ENCODE data around the gene FAM216A. TPM values are rescaled to one million over a fixed set of nuclear protein-coding genes. Genes with fewer than 3 reads are reported as not detected.
"Not testable (repeated sequence)": the region's sequence is repeated elsewhere in the genome, so short reads cannot be mapped to it uniquely, and the experiment has no call there.

The FAM216A gene
- total and polyA plus RNA-seq, 5 donors from 2014 or later, result 3.1 to 9.8 (median 4.3) TPM

DNA sequence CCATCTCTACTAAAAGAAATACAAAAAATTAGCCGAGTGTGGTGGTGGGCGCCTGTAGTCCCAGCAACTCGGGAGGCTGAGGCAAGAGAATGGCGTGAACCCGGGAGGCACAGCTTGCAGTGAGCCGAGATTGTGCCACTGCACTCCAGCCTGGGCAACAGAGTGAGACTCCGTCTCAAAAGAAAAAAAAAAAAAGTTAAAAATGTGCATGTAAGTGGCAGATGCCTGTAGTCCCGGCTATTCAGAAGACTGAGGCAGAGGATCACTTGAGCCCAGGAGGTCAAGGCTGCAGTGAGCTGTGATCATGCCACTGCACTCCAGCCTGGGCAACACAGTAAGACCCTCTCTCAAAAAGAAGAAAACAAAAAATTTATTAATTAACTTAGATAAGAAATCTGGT is 49.4 kb downstream of the FAM216A start:
- not testable (repeated sequence) for H3K27me3 ChIP-seq (ENCODE audit: control insufficient read depth, insufficient read depth, low read length); H3K4me3 ChIP-seq (ENCODE audit: low read depth, low read length); H3K36me3 Mint-ChIP-seq; H3K27me3 Mint-ChIP-seq; H3K9me3 ChIP-seq (ENCODE audit: control insufficient read depth in 2 of 2, low read length in 2 of 2); H3K27ac Mint-ChIP-seq; H3K36me3 ChIP-seq (ENCODE audit: control insufficient read depth, insufficient read depth, low read length); DNase-seq; H3K27ac ChIP-seq (ENCODE audit: insufficient read depth, low read length, poor library complexity, severe bottlenecking); ATAC-seq (ENCODE audit: low read depth in 2 of 2); H3K4me3 Mint-ChIP-seq; H3K9me3 Mint-ChIP-seq
- peaks cover 12% of the 10 kb centered on the region for H3K4me1 ChIP-seq (ENCODE audit: control insufficient read depth, insufficient read depth, low read length, poor library complexity, severe bottlenecking)
- H3K4me1 Mint-ChIP-seq, result peaks cover 2 to 16% (median 12%) of the 10 kb centered on the region in 4 donors

DNA sequence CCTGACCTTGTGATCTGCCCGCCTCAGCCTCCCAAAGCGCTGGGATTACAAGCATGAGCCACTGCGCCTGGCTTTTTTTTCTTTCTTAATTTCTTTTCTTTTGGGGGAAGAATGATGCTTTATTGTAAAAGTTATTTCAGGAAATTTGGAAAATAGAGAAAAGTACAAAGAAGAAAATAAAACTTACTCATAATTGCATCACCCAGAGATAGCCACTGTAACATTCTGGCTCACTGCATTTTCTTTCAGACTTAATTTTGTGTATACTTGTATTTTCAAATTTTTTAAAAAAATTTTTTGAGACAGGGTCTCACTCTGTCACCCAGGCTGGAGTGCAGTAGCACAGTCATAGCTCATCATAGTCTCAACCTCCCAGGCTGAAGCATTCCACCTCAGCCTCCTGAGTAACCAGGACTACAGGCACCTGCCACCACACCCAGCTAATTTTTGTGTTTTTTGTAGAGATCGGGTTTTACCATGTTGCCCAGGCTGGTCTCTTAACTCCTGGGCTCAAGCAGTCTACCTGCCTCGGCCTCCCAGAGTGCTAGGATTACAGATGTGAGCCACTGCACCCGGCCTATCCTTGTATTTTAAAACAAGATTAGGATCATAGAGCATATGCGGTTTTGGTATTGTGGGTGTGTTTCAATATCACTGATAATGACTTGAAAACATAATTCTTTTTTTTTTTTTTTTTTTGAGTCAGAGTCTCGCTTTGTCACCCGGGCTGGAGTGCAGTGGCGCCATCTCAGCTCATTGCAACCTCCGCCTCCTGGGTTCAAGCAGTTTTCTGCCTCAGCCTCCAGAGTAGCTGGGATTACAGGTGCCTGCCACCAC is 52.4 kb downstream of the FAM216A start:
- peak in 2 of 3 donors; percentile 12 to 24 for DNase-seq
- H3K27me3 ChIP-seq (ENCODE audit: control insufficient read depth, insufficient read depth, low read length); H3K9me3 Mint-ChIP-seq; H3K36me3 ChIP-seq (ENCODE audit: control insufficient read depth, insufficient read depth, low read length); H3K27me3 Mint-ChIP-seq; H3K9me3 ChIP-seq (ENCODE audit: control insufficient read depth in 2 of 2, low read length in 2 of 2); H3K36me3 Mint-ChIP-seq; H3K4me3 ChIP-seq (ENCODE audit: low read depth, low read length); H3K4me3 Mint-ChIP-seq; H3K27ac ChIP-seq (ENCODE audit: insufficient read depth, low read length, poor library complexity, severe bottlenecking): not testable (repeated sequence)
- H3K4me1 Mint-ChIP-seq, result peaks cover 2 to 12% (median 9%) of the 10 kb centered on the region in 4 donors
- H3K4me1 ChIP-seq (ENCODE audit: control insufficient read depth, insufficient read depth, low read length, poor library complexity, severe bottlenecking), result peaks cover 12% of the 10 kb centered on the region
- H3K27ac Mint-ChIP-seq, result peak overlapping the region in 1 of 3 donors; percentile 5
- ATAC-seq (ENCODE audit: low read depth in 2 of 2), result peak; percentile 5 to 25

DNA sequence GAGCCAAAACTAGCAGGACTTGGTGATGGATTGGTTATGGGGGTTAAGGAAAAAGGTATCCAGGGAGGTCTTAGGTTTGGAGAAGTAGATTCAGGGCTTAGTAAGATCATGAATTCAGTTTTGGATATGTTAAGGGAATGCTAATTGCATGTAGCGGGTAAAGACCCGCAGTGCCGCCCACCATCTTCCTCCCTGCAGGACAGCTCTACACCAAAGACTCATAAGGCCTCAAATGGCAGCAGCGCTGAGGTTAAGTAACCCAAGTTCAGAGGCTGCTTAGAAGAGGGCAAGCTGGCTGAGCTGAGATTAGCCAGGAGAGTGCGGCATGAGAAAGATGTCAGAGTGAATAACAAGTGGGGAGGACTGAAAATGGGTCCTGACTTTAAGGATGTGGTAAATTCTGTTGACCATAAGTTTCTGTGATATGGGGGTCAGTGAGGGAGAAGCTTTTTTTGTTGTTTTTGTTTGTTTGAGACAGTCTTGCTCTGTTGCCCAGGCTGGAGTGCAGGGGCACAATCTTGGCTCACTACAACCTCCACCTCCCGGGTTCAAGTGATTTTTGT is 59.7 kb downstream of the FAM216A start:
- Mint-ChIP-seq H3K36me3 (peaks cover 19% of the 10 kb centered on the region), H3K9me3 (no peaks in the 10 kb centered on the region), H3K4me1 (peaks cover 8 to 27% (median 21%) of the 10 kb centered on the region in 4 donors), H3K27me3 (no peaks in the 10 kb centered on the region), H3K27ac (peak overlapping the region in 2 of 3 donors; percentile 29 to 73), H3K4me3 (no peak overlapping the region)
- H3K27me3 ChIP-seq (ENCODE audit: control insufficient read depth, insufficient read depth, low read length), result no peaks in the 10 kb centered on the region
- H3K9me3 ChIP-seq (ENCODE audit: control insufficient read depth in 2 of 2, low read length in 2 of 2), result no peaks in the 10 kb centered on the region
- DNase-seq (no peak), ATAC-seq (ENCODE audit: low read depth in 2 of 2) (no peak)
- H3K36me3 ChIP-seq (ENCODE audit: control insufficient read depth, insufficient read depth, low read length), result peaks cover 3% of the 10 kb centered on the region
- no peak overlapping the region for H3K4me3 ChIP-seq (ENCODE audit: low read depth, low read length)
- H3K27ac ChIP-seq (ENCODE audit: insufficient read depth, low read length, poor library complexity, severe bottlenecking), result no peak overlapping the region
- H3K4me1 ChIP-seq (ENCODE audit: control insufficient read depth, insufficient read depth, low read length, poor library complexity, severe bottlenecking), result no peaks in the 10 kb centered on the region

- Histone ChIP-seq H3K36me3 (ENCODE audit: control insufficient read depth, insufficient read depth, low read length) (peaks cover 11% of the 10 kb centered on the region), H3K27me3 (ENCODE audit: control insufficient read depth, insufficient read depth, low read length) (no peaks in the 10 kb centered on the region), H3K4me3 (ENCODE audit: low read depth, low read length) (no peak overlapping the region), H3K4me1 (ENCODE audit: control insufficient read depth, insufficient read depth, low read length, poor library complexity, severe bottlenecking) (no peaks in the 10 kb centered on the region), H3K27ac (ENCODE audit: insufficient read depth, low read length, poor library complexity, severe bottlenecking) (no peak overlapping the region), H3K9me3 (ENCODE audit: control insufficient read depth in 2 of 2, low read length in 2 of 2) (no peaks in the 10 kb centered on the region)
- Mint-ChIP-seq H3K27me3 (no peaks in the 10 kb centered on the region), H3K27ac (peak overlapping the region in 1 of 3 donors; percentile 63), H3K4me3 (no peak overlapping the region), H3K4me1 (peaks cover 8 to 28% (median 26%) of the 10 kb centered on the region in 4 donors), H3K9me3 (no peaks in the 10 kb centered on the region), H3K36me3 (peaks cover 23% of the 10 kb centered on the region)
- DNase-seq (no peak), ATAC-seq (ENCODE audit: low read depth in 2 of 2) (no peak)
Observed at GRCh38 chr12:110530511-110530910, 61.9 kb downstream of the FAM216A start.

GRCh38 chr12:110531741-110532333 is 63.2 kb downstream of the FAM216A start:
- Mint-ChIP-seq H3K27me3 (no peaks in the 10 kb centered on the region), H3K4me1 (peaks cover 8 to 28% (median 27%) of the 10 kb centered on the region in 4 donors), H3K36me3 (peaks cover 35% of the 10 kb centered on the region), H3K9me3 (no peaks in the 10 kb centered on the region), H3K27ac (peak overlapping the region; percentile 14 to 74 (median 73)), H3K4me3 (peak overlapping the region in 1 of 4 donors; percentile 5)
- H3K9me3 ChIP-seq (ENCODE audit: control insufficient read depth in 2 of 2, low read length in 2 of 2), result no peaks in the 10 kb centered on the region
- no peaks in the 10 kb centered on the region for H3K27me3 ChIP-seq (ENCODE audit: control insufficient read depth, insufficient read depth, low read length)
- no peaks in the 10 kb centered on the region for H3K4me1 ChIP-seq (ENCODE audit: control insufficient read depth, insufficient read depth, low read length, poor library complexity, severe bottlenecking)
- DNase-seq (peak in 2 of 3 donors; percentile 4 to 48), ATAC-seq (ENCODE audit: low read depth in 2 of 2) (peak in 1 of 2 donors; percentile 39)
- no peak overlapping the region for H3K27ac ChIP-seq (ENCODE audit: insufficient read depth, low read length, poor library complexity, severe bottlenecking)
- peaks cover 25% of the 10 kb centered on the region for H3K36me3 ChIP-seq (ENCODE audit: control insufficient read depth, insufficient read depth, low read length)
- no peak overlapping the region for H3K4me3 ChIP-seq (ENCODE audit: low read depth, low read length)

DNA sequence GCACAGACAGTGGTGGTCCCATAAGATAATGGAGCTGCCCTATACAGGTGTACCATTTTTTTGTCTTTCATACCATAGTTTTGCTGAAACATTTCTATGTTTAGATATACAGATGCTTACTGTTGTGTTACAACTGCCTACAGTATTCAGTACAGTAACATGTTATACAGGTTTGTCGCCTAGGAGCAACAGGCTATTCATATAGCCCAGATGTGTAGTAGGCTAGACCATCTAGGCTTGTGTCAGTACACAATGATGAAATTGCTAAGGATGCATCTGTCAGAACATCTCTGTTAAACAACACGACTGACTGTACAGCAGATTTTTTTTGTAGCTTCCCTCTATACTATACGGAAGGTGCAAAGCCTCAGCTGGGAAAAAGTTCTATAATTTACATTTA is 64.0 kb downstream of the FAM216A start:
- Histone ChIP-seq H3K4me3 (ENCODE audit: low read depth, low read length) (no peak overlapping the region), H3K9me3 (ENCODE audit: control insufficient read depth in 2 of 2, low read length in 2 of 2) (no peaks in the 10 kb centered on the region), H3K36me3 (ENCODE audit: control insufficient read depth, insufficient read depth, low read length) (peaks cover 33% of the 10 kb centered on the region), H3K4me1 (ENCODE audit: control insufficient read depth, insufficient read depth, low read length, poor library complexity, severe bottlenecking) (no peaks in the 10 kb centered on the region), H3K27ac (ENCODE audit: insufficient read depth, low read length, poor library complexity, severe bottlenecking) (no peak overlapping the region), H3K27me3 (ENCODE audit: control insufficient read depth, insufficient read depth, low read length) (no peaks in the 10 kb centered on the region)
- H3K27ac Mint-ChIP-seq, result no peak overlapping the region
- peaks cover 8 to 29% (median 27%) of the 10 kb centered on the region in 4 donors for H3K4me1 Mint-ChIP-seq
- H3K36me3 Mint-ChIP-seq, result peaks cover 36% of the 10 kb centered on the region
- DNase-seq (no peak), ATAC-seq (ENCODE audit: low read depth in 2 of 2) (no peak)
- no peaks in the 10 kb centered on the region for H3K27me3 Mint-ChIP-seq
- H3K4me3 Mint-ChIP-seq, result no peak overlapping the region
- H3K9me3 Mint-ChIP-seq, result no peaks in the 10 kb centered on the region

GRCh38 chr12:110533607-110534006 is 65.0 kb downstream of the FAM216A start:
- ATAC-seq (ENCODE audit: low read depth in 2 of 2), result no peak
- H3K27ac ChIP-seq (ENCODE audit: insufficient read depth, low read length, poor library complexity, severe bottlenecking), result no peak overlapping the region
- Mint-ChIP-seq H3K27me3 (no peaks in the 10 kb centered on the region), H3K27ac (peak overlapping the region in 1 of 3 donors; percentile 21), H3K9me3 (no peaks in the 10 kb centered on the region), H3K36me3 (peaks cover 35% of the 10 kb centered on the region), H3K4me1 (peaks cover 8 to 31% (median 27%) of the 10 kb centered on the region in 4 donors), H3K4me3 (no peak overlapping the region)
- no peaks in the 10 kb centered on the region for H3K27me3 ChIP-seq (ENCODE audit: control insufficient read depth, insufficient read depth, low read length)
- H3K4me3 ChIP-seq (ENCODE audit: low read depth, low read length), result no peak overlapping the region
- H3K9me3 ChIP-seq (ENCODE audit: control insufficient read depth in 2 of 2, low read length in 2 of 2), result no peaks in the 10 kb centered on the region
- peaks cover 42% of the 10 kb centered on the region for H3K36me3 ChIP-seq (ENCODE audit: control insufficient read depth, insufficient read depth, low read length)
- no peaks in the 10 kb centered on the region for H3K4me1 ChIP-seq (ENCODE audit: control insufficient read depth, insufficient read depth, low read length, poor library complexity, severe bottlenecking)
- DNase-seq, result no peak

All from CD4-positive, CD25-positive, alpha-beta regulatory T cell (primary cell).